HG03378 (cell line): Measurements from ENCODE around the gene WNT3A.

ENCODE experiments used
- ATAC-seq: cut with Tn5 transposase; IDR thresholded peaks from one replicate; pipeline ENCODE4 v1.9.1; 2021; ENCODE audit warnings: mild to moderate bottlenecking, moderate library complexity; ENCODE audit not compliant: unreplicated experiment

The WNT3A gene

DNA sequence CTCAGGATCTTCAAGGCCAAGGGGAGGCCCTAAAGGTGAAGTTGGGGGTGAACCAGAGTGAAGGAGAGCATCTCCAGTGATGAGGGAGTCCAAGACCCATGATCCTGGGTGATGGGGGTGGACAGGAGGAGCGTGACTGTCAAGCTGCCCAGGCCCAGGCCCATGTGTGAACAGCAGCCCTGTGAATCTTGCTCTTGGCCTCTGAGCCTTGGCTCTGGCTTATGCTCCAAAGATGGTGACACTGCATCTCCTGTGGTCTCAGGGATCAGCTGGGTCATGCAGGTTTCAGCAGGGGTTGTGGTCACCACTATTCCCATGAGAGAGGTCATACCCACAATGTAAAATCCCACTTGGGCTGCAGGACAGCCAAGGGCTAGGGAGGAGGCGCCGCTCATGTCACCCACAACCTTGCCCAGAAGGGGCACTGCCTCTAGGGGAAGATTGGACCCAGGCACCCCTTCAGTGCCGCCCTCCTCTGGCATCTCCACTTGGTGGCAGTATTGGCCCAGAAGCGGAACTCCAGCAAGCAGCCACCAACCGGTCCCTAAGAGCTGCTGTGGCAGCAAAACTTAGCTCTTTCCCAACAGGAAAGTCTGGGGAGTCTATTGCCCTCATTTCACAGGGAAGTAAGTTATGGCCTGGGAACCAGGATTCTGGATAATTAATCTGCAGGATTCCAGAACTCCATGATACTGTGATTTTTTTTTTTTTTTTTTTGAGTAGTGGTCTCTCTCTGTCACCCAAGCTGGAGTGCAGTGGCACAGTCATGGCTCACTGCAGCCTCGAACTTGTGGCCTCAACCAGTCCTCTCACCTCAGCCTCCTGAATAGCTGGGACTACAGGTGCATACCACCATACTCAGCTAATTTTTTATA is 7.5 kb upstream of the WNT3A start:
- peak; percentile 87 for ATAC-seq

GRCh38 chr1:228000416-228000815 is 6.4 kb upstream of the WNT3A start:
- ATAC-seq, result no peak

- ATAC-seq, result no peak
These were observed 5.8 kb upstream of the WNT3A start for GRCh38 chr1:228000836-228001563.

DNA sequence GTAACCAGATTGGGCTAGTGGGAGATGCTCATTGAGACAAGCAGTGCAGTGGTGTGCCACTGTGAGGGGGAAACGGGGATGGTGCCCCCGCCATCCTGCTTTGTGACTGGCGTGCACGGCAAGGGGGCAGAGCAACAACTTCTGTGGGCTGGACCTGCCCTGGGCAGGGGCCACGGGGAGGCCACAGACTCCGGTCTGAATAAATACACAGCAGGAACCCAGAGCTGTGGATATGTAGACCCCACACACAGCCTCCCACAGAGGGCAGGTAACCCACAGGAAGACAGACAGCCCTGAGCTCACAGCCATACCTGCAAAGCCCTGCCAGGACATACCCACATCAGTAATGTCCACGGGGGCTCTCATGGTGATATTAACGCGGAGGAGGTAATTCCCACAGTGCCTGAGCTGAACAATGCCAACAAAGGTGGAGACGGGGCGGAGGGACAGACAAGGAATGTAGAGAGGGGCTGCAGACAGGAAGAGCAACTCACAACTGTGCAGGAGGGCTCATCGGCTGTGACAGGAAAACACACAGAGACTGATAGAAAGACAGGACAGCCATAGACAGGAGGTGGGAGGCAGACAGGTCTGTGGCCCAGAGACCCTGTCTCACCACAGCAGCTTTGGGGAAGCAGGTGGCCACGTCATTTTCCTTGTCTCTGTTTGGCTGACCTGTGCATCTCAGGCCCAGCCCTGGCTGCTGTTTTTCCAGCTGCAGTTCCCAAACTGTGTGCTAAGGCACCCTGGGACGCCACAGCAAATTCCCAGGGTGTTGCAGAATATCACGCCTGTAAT is 4.9 kb upstream of the WNT3A start:
- no peak for ATAC-seq

GRCh38 chr1:228002792-228003191 is 4.0 kb upstream of the WNT3A start:
- ATAC-seq, result no peak

DNA sequence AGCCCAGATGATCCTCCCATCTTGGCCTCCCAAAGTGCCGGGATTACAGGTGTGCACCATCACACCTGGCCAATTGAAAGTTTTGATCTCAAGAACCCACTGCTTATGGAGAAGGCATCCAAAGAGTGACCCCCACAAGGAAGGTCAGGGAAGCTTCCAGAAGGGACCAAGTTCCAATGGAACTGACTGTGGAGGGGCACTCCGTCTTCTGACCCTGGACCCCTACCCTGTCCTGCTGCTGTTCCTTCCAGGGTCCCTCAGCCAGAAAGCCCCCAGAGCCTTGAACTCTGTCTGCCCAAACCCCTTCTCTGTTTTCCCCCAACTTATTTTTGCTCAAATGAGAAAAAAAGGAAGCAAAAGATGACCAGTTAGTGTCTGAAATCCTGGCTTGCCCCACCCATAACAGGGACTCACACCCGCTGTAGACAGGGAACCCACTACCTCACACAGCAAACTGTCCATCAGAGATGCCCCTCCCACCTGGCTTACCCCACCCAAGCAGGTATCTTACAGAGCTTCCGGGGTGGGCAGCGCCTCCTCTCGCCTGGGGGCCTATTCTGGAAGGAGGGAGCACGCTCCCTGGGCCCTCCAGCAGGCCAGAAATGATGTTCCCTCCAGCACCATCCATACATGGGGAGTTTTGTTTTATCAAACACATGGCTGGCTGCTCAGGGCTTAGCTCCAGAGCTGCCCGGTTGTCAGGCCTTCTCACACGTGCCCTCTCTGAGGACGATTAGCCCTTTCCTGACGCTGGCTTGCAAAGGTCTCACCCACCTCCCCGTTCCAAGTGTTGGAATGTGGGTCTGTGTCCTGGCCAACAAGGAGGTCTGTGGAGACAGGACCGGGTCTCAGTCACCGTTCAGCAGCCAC is 3.1 kb upstream of the WNT3A start:
- ATAC-seq, result no peak

DNA sequence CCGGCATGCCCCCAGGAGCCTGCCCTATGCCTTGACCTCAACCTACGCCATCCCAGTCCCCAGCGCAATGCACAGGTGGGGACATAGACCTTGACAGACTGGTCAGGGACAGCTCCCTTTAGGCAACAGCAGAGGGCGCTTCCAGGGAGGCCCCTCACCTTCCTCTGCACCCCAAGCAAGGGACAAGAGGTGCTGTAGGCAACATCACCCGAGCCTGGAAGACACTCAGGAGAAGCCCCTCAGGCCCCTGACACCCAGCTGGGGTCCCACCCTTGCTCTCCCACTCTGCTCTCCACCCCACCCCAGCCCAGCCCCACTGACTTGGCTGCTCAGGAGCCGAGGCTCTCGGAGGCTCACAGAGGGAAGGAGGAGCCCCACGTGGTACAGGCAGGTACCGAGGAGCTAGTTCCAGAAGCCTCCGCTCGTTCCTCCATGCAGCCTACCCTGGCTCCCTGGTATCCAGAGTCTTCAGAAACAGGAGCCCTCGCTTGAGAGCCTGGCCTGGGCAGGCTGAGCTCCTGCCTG is 2.4 kb upstream of the WNT3A start:
- no peak for ATAC-seq

GRCh38 chr1:228004856-228005462 is 1.8 kb upstream of the WNT3A start:
- ATAC-seq, result no peak

- no peak for ATAC-seq
These were observed 1.2 kb upstream of the WNT3A start for GRCh38 chr1:228005511-228006033.

GRCh38 chr1:228006034-228006785 is 588 bp upstream of the WNT3A start:
- no peak for ATAC-seq

DNA sequence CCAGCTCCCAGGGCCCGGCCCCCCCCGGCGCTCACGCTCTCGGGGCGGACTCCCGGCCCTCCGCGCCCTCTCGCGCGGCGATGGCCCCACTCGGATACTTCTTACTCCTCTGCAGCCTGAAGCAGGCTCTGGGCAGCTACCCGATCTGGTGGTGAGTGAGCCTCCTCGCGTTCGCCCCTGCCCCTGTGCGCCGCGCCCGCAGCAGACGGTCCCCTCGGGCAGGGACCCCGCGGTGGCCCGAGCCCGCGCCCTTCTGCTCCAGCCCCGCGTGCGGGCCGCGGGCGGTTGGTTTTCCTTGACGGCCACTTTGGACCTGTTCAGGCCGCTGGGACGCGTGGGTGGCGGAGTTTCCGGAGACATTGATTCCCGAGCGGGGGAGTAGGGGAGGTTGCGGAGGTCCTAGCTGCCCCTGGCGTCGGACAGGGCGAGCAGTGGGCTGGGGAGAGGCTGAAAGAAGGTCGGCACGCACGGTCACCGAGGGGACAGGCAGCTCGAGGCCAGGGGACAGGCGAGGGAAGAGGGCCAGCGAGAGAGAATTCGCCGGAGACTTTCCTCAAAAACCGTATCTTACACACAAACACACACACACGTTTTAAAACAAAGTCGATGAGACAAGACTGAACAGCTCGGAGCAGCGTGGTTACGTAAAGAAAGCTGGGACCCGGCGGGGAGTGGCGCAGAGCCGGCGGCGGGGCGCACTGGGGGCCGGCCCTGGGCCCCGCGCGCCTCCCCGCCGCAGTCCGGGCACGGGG is 427 bp downstream of the WNT3A start:
- no peak for ATAC-seq

GRCh38 chr1:228007801-228008341 is 1.1 kb downstream of the WNT3A start:
- ATAC-seq, result no peak

DNA sequence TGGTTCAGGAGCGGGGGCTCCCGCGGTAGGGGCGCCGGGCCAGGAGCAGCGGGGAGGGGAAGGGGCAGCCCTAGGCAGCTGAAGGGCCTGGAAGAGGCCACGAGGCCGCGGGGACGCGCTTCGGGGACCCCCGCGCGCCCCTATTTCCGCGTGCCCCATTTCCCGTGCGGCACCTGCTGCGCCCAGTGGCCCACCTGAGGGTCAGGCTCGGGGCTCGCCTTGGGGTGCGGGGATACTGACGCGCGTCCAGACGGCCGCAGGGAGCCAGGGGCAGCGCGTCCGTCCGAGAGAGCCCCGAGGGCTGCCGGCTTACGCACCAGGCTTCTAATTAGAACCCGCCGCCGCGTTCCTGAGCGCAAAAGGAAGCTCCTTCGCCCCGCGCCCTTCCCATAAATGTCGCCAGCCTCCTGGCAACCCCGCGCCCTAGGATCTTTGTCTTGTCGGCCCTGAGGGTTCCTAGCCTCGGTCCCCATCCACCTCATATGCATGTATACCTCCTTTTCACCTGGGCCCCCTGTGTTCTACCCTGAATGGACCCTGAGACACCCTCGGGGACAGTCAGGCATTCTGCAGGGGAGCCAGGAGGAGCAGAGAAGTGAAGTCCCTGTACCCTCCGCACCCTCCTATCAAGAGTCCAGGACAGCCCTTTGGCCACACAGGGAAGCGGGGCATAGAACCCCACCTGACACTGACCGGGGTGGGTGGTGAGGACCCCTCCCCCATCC is 1.8 kb downstream of the WNT3A start:
- no peak for ATAC-seq

DNA sequence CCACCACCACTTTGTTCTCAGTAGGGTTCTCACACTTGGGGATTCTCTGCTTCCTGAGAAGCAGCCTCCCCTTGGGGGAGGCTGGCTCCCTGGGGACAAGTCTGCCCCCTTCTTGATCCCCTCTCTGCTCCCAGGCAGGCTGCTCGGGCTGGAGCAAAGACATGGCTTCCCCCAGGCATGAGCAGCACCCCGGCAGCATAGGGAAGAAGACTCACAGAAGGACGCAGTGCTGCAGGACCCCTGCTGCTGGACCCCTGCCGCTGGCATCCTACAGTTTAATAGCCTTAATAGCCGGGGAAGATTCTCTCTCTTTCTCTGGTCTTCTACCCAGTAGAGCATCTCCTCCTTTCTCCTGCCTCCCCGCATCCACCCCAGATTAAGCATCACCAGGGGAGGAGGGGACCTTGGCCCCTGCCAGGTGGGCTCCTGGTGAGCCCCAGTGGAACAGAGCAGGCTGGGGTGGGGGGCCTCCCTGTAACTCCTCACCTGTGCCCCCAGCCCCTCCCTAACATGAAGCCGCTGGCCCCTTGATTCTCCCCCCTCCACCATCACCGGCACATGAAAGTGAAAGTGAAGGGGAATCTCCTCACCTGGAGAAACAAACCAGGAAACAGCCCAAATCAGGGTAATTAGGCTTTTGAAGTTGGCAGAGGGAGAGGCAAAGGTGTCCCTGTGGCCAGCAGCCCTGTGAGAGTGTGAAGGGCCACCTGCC is 2.5 kb downstream of the WNT3A start:
- no peak for ATAC-seq

DNA sequence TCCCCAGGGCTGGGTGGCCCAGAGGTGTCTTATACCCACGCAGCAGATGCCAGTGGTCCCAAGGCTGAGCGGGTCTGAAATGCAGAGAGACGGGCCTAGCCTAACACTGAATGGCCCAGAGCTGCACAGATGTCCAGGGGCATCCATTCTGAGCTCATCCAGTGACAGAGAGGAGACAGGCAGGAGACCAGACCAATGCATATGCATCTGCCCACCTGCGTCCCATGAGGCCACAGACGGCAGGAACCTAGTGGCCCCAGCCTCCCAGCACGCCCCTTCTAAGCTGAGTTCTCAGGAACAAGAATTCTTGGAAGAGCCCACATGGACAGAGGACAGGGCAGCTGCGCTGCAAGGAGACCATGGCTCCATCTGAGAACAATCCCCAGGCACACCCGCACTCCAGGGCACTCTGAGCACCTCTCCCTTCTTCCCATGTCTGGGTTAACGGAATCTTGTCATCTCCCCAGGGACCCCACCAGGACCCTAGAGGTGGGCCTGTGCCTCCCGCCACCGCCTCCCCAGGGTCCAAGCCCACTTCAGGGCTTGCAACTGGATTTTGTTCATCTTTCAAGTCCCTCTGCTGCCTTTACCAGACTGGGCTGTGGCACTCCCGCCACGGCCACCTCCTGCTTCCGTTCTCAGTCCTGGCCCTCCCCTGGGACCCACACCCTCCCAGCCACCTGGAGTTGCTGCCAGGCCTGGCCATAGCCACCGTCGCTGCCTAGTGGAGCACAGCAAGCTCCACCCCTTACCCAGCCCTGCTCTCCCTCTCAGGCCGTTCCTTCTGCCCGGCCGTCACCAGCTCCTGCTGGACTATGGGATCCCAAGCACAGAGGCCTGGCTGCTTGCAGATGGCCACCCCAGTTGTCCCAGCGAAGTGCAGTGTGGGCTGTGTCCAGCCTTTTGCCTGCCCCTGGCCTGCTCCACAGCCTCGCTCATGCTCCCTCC is 3.3 kb downstream of the WNT3A start:
- ATAC-seq, result peak; percentile 66
